OCI-LY7 (cell line): ENCODE data around the gene PLAC1. TPM values are rescaled to one million over a fixed set of nuclear protein-coding genes. Genes with fewer than 3 reads are reported as not detected.

Experiments
- BruUV-seq: library from RNA; stranded (reverse); fragments of 400-500 nt; replicated peaks from 2 replicates; lab custom pipeline; 2021; lab: Mats Ljungman, UMichigan
- CTCF ChIA-PET: fragments of 300-600 bp; sonication (Branson Sonifier 250); formaldehyde crosslinking; loops from one replicate; lab custom pipeline; 2022; ENCODE audit warnings: antibody characterized with exemption; ENCODE audit not compliant: unreplicated experiment; lab: Charles Lee
- POLR2A ChIA-PET: fragments of 300-600 bp; sonication (Branson Sonifier 250); formaldehyde crosslinking; loops from one replicate; lab custom pipeline; 2022; ENCODE audit warnings: antibody characterized with exemption; lab: Charles Lee
- DNase-seq: peaks from one replicate; pipeline ENCODE4 v3.0.0-alpha.2; 2015; ENCODE audit warnings: low spot score
- H2AFZ ChIP-seq: fragments of 200-600 bp; sonication (generic), shearing (Covaris generic); 2 replicates; pipeline ENCODE4 v1.6.1; 2014; ENCODE audit warnings: mild to moderate bottlenecking, antibody characterized with exemption, low read length, moderate library complexity
- H3K27ac ChIP-seq: fragments of 200-600 bp; sonication (generic); 2 replicates; pipeline ENCODE4 v1.5.1; 2014; ENCODE audit warnings: mixed run types, low read depth, mild to moderate bottlenecking, moderate library complexity, low read length, inconsistent platforms; ENCODE audit not compliant: poor library complexity, severe bottlenecking
- H3K36me3 ChIP-seq: fragments of 200-600 bp; sonication (generic); 2 replicates; pipeline ENCODE4 v1.6.1; 2014; ENCODE audit warnings: mild to moderate bottlenecking, antibody characterized with exemption, low read length, moderate library complexity, mixed read lengths; ENCODE audit not compliant: insufficient read depth
- H3K4me1 ChIP-seq: fragments of 200-600 bp; sonication (generic); 2 replicates; pipeline ENCODE4 v1.5.1; 2014; ENCODE audit warnings: mild to moderate bottlenecking, low read length; ENCODE audit not compliant: insufficient read depth, poor library complexity, severe bottlenecking
- H3K4me2 ChIP-seq: fragments of 200-600 bp; sonication (generic); 2 replicates; pipeline ENCODE4 v1.6.1; 2014; ENCODE audit warnings: mild to moderate bottlenecking, low read length
- H3K4me3 ChIP-seq: fragments of 200-600 bp; sonication (generic); 2 replicates; pipeline ENCODE4 v1.5.1; 2014; ENCODE audit warnings: mild to moderate bottlenecking, low read depth, low read length; ENCODE audit not compliant: poor library complexity, severe bottlenecking
- H3K79me2 ChIP-seq: fragments of 200-600 bp; sonication (generic); 2 replicates; pipeline ENCODE4 v1.6.1; 2016; ENCODE audit warnings: low read depth, mild to moderate bottlenecking, low read length, moderate library complexity, mixed read lengths; ENCODE audit not compliant: insufficient read depth
- H3K9me2 ChIP-seq: fragments of 200-600 bp; sonication (generic); 2 replicates; pipeline ENCODE4 v1.6.1; 2016; ENCODE audit warnings: mild to moderate bottlenecking, low read length, mixed read lengths; ENCODE audit not compliant: insufficient read depth
- H3K9me3 ChIP-seq: fragments of 200-600 bp; sonication (generic); 2 replicates; pipeline ENCODE4 v1.6.1; 2014; ENCODE audit warnings: mild to moderate bottlenecking, mixed run types, low read length, mixed read lengths
- H4K20me1 ChIP-seq: fragments of 200-600 bp; sonication (generic); 2 replicates; pipeline ENCODE4 v1.6.1; 2014; ENCODE audit warnings: mild to moderate bottlenecking, antibody characterized with exemption, low read length, moderate library complexity, mixed read lengths; ENCODE audit not compliant: insufficient read depth
- EZH2phosphoT487 ChIP-seq: fragments of 200-600 bp; sonication (generic); IDR thresholded peaks from 2 replicates; pipeline ENCODE4 v1.6.1; 2018; ENCODE audit warnings: low read depth, borderline replicate concordance, mild to moderate bottlenecking, mixed run types, antibody characterized with exemption, low read length, moderate library complexity, mixed read lengths
- intact Hi-C: fragments of 100-400 bp; cut with micrococcal nuclease; formaldehyde crosslinking; loops from one replicate; pipeline ENCODE4 v1.10.0; 2022; ENCODE audit not compliant: unreplicated experiment
- total RNA-seq, 2 experiments: library from RNA; depleted of rRNA in 1 of 2; stranded (reverse); fragments of >200 nt in 1 of 2; shearing (Covaris generic) in 1 of 2; gene quantifications; 2 replicates each; pipeline ENCODE4 v1.2.3, GENCODE V29; 2014 to 2022
- TF ChIP-seq, protein P1 (sequence below): fragments of 200-600 bp; sonication (generic); conservative IDR thresholded peaks from 2 replicates; pipeline ENCODE4 v1.5.1; 2014; ENCODE audit warnings: mild to moderate bottlenecking, antibody characterized with exemption, low read length, moderate library complexity, mixed read lengths

PLAC1 gene
- total RNA-seq, 2 experiments from 2014 or later, result 0.28 TPM; not detected in 1

DNA sequence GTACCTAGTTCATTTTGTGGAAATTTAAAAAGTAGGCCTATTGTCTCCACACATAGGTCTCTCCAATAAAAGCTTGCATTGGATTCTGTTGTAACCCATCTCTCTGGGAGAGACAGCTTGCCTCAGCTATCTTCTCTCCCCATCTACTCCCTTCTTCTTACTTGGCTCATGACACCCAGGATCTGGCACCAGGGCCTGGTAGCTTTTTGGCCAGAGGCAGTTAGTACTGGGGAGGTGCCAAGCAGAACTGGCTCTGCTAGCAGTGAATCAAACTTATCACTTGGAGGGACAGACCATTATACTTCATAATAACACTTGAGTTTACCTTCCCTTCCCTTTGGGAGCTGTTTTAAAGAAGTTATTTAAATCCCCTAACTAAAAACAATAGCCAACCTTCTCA is 31.8 kb downstream of the PLAC1 start:
- DNase-seq, result no peak
- H3K36me3 ChIP-seq, result no peaks in the 10 kb centered on the region
- TF ChIP-seq, protein P1, sequence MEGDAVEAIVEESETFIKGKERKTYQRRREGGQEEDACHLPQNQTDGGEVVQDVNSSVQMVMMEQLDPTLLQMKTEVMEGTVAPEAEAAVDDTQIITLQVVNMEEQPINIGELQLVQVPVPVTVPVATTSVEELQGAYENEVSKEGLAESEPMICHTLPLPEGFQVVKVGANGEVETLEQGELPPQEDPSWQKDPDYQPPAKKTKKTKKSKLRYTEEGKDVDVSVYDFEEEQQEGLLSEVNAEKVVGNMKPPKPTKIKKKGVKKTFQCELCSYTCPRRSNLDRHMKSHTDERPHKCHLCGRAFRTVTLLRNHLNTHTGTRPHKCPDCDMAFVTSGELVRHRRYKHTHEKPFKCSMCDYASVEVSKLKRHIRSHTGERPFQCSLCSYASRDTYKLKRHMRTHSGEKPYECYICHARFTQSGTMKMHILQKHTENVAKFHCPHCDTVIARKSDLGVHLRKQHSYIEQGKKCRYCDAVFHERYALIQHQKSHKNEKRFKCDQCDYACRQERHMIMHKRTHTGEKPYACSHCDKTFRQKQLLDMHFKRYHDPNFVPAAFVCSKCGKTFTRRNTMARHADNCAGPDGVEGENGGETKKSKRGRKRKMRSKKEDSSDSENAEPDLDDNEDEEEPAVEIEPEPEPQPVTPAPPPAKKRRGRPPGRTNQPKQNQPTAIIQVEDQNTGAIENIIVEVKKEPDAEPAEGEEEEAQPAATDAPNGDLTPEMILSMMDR, result no peak
- intact Hi-C loops, result no loop called here
- H3K79me2 ChIP-seq, result no peaks in the 10 kb centered on the region
- ChIA-PET POLR2A (no interaction called here), CTCF (no interaction called here)
- no TSS peak for BruUV-seq
- no peaks in the 10 kb centered on the region for H4K20me1 ChIP-seq
- H3K27ac ChIP-seq, result no peak overlapping the region
- H3K4me3 ChIP-seq, result no peak overlapping the region
- H3K9me3 ChIP-seq, result no peaks in the 10 kb centered on the region
- H3K9me2 ChIP-seq, result no peaks in the 10 kb centered on the region
- H3K4me1 ChIP-seq, result no peaks in the 10 kb centered on the region
- no peak overlapping the region for H3K4me2 ChIP-seq
- no peak overlapping the region for H2AFZ ChIP-seq

DNA sequence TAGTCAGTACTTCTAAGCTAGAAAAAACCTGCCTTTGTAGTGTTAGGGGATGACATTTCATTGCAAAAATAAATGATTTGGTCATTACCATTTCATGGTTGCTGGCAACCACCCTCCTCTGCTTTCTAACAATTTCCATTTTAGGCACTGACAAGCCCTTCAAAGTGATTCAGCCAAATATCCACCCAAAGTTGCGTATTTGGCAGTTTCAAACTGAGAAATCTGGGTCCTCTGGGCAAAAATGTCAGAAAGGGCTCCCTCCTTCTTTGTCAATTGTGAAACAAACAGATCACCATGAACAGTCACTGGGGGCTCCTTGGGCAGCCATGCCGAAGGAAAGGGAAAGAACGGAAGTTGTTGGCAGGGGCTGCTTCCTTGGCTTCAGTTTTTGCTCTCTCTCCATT is 33.0 kb downstream of the PLAC1 start:
- Histone ChIP-seq H3K36me3 (no peaks in the 10 kb centered on the region), H3K4me2 (no peak overlapping the region), H3K4me3 (no peak overlapping the region), H3K27ac (no peak overlapping the region), H3K79me2 (no peaks in the 10 kb centered on the region), H3K9me3 (no peaks in the 10 kb centered on the region), H2AFZ (no peak overlapping the region), H3K9me2 (no peaks in the 10 kb centered on the region), H4K20me1 (no peaks in the 10 kb centered on the region), H3K4me1 (no peaks in the 10 kb centered on the region)
- POLR2A ChIA-PET, result no interaction called here
- BruUV-seq, result no TSS peak
- DNase-seq, result no peak
- CTCF ChIA-PET, result no interaction called here
- TF ChIP-seq EZH2phosphoT487, result no peak
- TF ChIP-seq, protein P1, result no peak
- intact Hi-C loops, result no loop called here

DNA sequence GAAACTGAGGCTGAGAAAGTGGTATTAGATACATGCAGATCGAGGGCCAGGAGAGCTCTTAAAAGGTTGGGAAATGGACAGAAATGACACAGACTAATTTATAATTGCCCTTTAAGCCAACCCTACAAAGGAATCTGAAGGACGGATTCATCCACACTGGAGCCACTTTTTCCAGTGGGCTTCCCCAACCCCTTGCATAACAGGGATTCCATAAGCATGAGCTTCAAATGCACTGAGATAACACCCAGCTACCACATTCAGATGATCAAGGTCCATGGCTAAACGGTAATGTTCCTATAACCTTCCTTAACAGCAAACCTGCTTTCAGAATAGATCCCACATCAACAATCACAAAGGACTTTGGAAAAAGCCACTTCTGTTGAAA is 34.2 kb downstream of the PLAC1 start:
- H3K9me3 ChIP-seq, result no peaks in the 10 kb centered on the region
- no peaks in the 10 kb centered on the region for H3K4me1 ChIP-seq
- H3K9me2 ChIP-seq, result no peaks in the 10 kb centered on the region
- no peaks in the 10 kb centered on the region for H3K36me3 ChIP-seq
- no peak overlapping the region for H2AFZ ChIP-seq
- H3K4me3 ChIP-seq, result no peak overlapping the region
- H4K20me1 ChIP-seq, result no peaks in the 10 kb centered on the region
- no peak overlapping the region for H3K4me2 ChIP-seq
- ChIA-PET POLR2A (no interaction called here), CTCF (no interaction called here)
- no peak overlapping the region for H3K27ac ChIP-seq
- no peak for DNase-seq
- TF ChIP-seq, protein P1, result no peak
- no peak for TF ChIP-seq EZH2phosphoT487
- BruUV-seq, result no TSS peak
- intact Hi-C loops, result no loop called here
- no peaks in the 10 kb centered on the region for H3K79me2 ChIP-seq
